ENCODE measurements around the gene KISS1R. TPM values are rescaled to one million over a fixed set of nuclear protein-coding genes. Genes with fewer than 3 reads are reported as not detected.
"Not testable (repeated sequence)": the region's sequence is repeated elsewhere in the genome, so short reads cannot be mapped to it uniquely, and the experiment has no call there.

Gene KISS1R
- total RNA-seq, 2 donors from 2014 or later, result 3.3 TPM; not detected in 1

DNA sequence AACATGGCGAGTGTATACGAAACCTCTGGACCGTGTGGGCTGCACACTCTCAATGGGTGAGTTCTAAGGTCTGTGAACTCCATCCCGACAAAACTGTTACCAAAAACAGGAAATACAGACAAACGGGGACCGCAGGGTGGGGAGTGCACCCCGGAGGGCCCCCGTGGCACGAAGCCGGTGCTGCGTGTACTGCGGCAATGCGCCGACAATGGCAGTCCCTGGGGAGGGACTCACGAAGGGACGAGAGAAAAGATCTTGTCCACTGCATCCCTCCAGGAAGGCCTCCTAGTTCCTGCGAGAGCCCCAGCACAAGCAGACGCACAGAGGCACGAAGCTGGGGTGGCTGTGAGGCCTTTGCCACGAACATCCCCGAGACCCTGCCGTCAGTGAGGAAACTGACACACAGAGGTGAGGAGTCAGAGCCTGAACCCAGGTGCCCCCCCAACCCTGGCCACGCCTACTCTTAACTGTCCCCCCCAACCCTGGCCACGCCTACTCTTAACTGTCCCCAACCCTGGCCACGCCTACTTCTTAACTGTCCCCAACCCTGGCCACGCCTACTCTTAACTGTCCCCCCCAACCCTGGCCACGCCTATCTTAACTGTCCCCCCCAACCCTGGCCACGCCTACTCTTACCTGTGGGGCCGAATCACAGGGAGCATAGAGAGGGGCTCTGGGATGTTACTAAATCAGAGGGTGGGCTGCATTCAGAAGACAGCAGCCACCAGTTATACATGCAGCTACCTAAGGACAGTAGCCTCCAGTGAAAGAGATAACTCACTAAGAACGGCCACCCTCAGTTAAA is 28.4 kb upstream of the KISS1R start:
- DNase-seq, result no peak
- 88 to 96% methylated on average over 27 to 30 of the region's 30 CpGs for WGBS, 2 donors

DNA sequence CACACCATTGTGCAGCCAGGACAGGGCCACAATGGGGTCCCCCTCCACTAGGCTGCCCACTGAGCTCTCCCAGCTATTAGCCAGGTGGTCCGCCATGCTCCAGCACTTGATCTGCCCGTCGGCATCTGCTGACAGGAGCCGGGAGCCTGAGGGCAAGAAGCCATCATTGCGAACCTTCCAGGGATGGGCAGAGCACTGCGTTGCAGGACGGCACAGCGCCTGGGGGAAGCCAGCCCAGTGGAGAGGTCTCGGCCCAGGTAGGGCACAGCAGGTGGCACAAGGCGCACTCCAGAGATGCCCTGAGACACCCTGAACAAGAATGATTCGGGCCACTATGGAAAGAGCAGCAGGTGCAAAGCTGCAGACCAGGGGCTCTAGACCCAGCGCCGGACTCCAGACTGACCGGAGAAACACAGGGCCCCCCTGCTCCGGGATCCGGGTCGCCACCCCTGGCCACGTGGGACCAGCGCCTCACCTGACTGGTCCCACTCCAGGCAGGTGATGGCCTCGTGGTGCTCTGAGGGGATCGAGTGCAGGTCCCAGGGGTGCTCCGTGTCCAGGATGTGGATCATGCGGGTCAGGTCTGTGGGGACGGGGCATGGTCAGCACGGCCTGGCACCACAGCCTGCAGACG is 27.4 kb upstream of the KISS1R start:
- ATAC-seq (no peak), DNase-seq (no peak)
- H3K27ac ChIP-seq, result no peak overlapping the region
- H3K4me3 ChIP-seq, result no peak overlapping the region
- no peaks in the 10 kb centered on the region for H3K27me3 ChIP-seq
- peaks cover 13% of the 10 kb centered on the region for H3K4me1 ChIP-seq
- WGBS, 2 donors, result 92 to 100% methylated on average over 1 to 14 of the region's 26 CpGs
- no peaks in the 10 kb centered on the region for H3K9me3 ChIP-seq
- intact Hi-C loops (cut with DNase I), result no loop called here
- peaks cover 3 to 5% of the 10 kb centered on the region in 2 donors for H3K36me3 ChIP-seq (replicated peaks in 1 of 2; ENCODE audit: insufficient read depth in 1 of 2, low read depth in 2 of 2)
- no peak for TF ChIP-seq POLR2A (IDR thresholded peaks at IDR 0.05)
- TF ChIP-seq, protein P1, sequence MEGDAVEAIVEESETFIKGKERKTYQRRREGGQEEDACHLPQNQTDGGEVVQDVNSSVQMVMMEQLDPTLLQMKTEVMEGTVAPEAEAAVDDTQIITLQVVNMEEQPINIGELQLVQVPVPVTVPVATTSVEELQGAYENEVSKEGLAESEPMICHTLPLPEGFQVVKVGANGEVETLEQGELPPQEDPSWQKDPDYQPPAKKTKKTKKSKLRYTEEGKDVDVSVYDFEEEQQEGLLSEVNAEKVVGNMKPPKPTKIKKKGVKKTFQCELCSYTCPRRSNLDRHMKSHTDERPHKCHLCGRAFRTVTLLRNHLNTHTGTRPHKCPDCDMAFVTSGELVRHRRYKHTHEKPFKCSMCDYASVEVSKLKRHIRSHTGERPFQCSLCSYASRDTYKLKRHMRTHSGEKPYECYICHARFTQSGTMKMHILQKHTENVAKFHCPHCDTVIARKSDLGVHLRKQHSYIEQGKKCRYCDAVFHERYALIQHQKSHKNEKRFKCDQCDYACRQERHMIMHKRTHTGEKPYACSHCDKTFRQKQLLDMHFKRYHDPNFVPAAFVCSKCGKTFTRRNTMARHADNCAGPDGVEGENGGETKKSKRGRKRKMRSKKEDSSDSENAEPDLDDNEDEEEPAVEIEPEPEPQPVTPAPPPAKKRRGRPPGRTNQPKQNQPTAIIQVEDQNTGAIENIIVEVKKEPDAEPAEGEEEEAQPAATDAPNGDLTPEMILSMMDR (IDR thresholded peaks at IDR 0.05), result no peak

More for the DNA sequence above, 28.4 kb upstream of the KISS1R start:
- intact Hi-C loops (cut with DNase I), result no loop called here
- Histone ChIP-seq H3K4me1 (peaks cover 13% of the 10 kb centered on the region), H3K4me3 (no peak overlapping the region), H3K9me3 (no peaks in the 10 kb centered on the region), H3K36me3 (replicated peaks in 1 of 2; ENCODE audit: insufficient read depth in 1 of 2, low read depth in 2 of 2) (peaks cover 3 to 5% of the 10 kb centered on the region in 2 donors), H3K27ac (no peak overlapping the region), H3K27me3 (no peaks in the 10 kb centered on the region)
- no peak for ATAC-seq
- no peak for TF ChIP-seq POLR2A (IDR thresholded peaks at IDR 0.05)
- TF ChIP-seq, protein P1 (IDR thresholded peaks at IDR 0.05), result no peak

DNA sequence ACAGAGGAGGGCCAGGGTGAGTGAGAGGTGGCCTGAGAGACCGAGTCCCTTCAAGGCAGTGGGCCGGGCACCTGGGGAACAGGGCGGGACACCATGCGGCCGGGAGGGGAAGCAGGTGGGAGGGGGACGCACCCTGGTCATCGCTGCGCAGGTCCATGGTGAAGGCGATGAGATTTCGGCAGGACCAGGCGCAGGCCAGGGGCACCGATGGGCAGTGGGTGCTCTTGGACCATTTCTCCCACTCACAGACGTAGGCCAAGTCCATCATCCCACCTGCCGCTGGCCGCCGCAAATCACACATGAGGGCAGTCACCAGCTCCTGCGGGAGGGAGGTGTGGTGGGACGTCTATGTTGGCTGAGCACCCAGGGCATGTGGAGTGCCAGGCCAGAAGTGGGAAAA is 26.3 kb upstream of the KISS1R start:
- peaks cover 13% of the 10 kb centered on the region for H3K4me1 ChIP-seq
- peak overlapping the region in 3 of 4 donors; percentile 46 to 98 (median 95) for H3K27ac ChIP-seq
- no peaks in the 10 kb centered on the region for H3K27me3 ChIP-seq
- intact Hi-C loops (cut with DNase I), result no loop called here
- H3K9me3 ChIP-seq, result no peaks in the 10 kb centered on the region
- WGBS, 2 donors, result 77 to 81% methylated on average over 10 to 16 of the region's 18 CpGs
- no peak for ATAC-seq
- peaks cover 0 to 4% of the 10 kb centered on the region in 2 donors for H3K36me3 ChIP-seq (replicated peaks in 1 of 2; ENCODE audit: insufficient read depth in 1 of 2, low read depth in 2 of 2)
- no peak for TF ChIP-seq POLR2A (IDR thresholded peaks at IDR 0.05)
- TF ChIP-seq, protein P1 (IDR thresholded peaks at IDR 0.05), result no peak
- DNase-seq, result no peak
- no peak overlapping the region for H3K4me3 ChIP-seq

DNA sequence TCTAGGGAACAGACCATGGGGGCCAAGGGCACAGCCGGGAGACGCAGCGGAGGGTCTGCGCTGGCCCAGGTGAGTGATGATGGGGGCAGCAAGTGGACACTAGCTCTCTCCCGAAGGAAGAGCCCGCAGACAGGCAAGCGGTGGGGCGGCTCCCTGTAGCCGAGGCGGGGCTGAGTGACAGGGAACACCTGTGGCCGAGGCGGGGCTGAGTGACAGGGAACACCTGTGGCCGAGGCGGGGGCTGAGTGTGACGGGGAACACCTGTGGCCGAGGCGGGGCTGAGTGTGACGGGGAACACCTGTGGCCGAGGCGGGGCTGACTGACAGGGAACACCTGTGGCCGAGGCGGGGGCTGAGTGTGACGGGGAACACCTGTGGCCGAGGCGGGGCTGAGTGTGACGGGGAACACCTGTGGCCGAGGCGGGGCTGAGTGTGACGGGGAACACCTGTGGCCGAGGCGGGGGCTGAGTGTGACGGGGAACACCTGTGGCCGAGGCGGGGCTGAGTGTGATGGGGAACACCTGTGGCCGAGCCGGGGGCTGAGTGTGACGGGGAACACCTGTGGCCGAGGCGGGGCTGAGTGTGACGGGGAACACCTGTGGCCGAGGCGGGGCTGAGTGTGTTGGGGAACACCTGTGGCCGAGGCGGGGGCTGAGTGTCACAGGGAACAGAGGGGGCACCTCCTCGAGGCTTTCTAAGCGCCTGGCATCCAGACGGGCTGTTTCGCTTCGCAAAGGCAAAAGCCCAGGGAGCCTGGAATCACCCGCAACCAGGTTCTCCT is 25.5 kb upstream of the KISS1R start:
- peak overlapping the region; percentile 88 to 98 (median 96) for H3K27ac ChIP-seq
- H3K4me3 ChIP-seq, result peak overlapping the region in 1 of 2 donors; percentile 67
- intact Hi-C loops (cut with DNase I); H3K27me3 ChIP-seq; H3K9me3 ChIP-seq; H3K36me3 ChIP-seq (replicated peaks in 1 of 2; ENCODE audit: insufficient read depth in 1 of 2, low read depth in 2 of 2); ATAC-seq: not testable (repeated sequence)
- 24 to 30% methylated on average over 20 to 45 of the region's 50 CpGs for WGBS, 2 donors
- peak; percentile 83 to 93 (median 91) for DNase-seq
- H3K4me1 ChIP-seq, result peaks cover 13% of the 10 kb centered on the region
